Kasumi-1 (cell line): ENCODE data around the gene TCF23.
"Not testable (repeated sequence)": the region's sequence is repeated elsewhere in the genome, so short reads cannot be mapped to it uniquely, and the experiment has no call there.

Source experiments
- DNase-seq, 2 experiments: peaks; one replicate each; lab custom pipeline; 2025; lab: John Stamatoyannopoulos, UW

TCF23 gene

GRCh38 chr2:27154488-27154887, 5.7 kb downstream of the TCF23 start:
- no peak for DNase-seq

DNA sequence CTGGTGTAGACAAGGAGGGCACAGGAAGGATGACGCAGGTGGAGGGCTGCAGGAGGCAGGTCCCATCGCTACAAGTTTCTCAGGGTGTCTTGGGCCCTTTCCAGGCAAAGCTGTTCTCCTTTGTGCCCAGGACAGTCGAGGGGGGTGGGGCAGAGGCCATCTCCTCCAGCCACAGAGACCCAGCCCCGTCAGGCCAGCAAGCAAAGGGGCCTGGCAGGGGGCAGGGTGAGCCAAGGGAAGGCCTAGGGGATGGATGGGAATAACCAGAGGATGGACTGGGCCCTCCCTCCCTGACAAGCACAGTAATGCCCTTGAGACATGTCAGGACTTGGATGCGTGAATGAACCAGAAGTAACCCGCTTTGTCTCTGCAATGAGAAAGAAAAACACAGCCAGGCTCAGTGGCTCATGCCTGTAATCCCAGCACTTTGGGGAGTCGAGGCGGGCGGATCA, 6.3 kb downstream of the TCF23 start:
- no peak for DNase-seq

DNA sequence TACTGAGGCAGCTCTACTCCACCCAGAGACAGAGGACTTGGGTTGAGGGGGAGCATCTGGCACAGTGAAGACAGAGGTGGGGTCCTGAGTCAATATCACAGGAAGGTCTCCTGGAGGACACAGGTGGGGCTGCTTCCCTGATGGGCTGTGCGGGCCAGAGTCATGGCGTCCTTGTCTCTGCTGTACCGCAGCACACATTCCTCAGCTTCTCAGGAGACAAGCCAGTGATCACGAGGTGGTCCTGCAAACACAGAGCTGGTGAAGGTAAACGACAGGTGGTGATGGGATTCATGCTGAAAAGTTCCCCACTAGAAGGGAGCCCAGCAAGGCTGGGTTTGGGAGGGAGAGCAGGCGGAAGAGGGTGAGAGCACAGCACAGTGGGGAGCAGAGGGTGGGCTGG, 9.7 kb downstream of the TCF23 start:
- DNase-seq: no peak

DNA sequence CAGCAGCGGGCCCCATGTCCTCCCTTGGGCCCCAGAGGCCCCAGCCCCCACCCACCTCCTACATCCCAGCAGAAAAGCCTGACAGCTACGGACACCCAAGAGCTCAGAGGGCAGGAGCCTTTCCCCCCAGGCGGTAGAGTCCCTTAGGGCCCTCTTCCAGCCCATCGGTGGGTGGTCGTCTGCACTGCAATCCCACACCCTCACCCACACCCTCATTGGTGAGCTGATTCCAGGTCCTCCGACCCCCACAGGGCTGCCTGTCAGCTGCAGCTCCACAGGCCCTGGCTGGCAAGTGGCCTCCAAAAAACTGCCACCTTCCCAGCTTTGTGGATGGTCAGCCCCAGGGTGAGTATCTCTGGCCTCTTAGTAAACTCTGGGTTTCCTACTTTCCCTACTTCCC, 10.5 kb downstream of the TCF23 start:
- DNase-seq: no peak

GRCh38 chr2:27160191-27160590, 11.4 kb downstream of the TCF23 start:
- DNase-seq: no peak

DNA sequence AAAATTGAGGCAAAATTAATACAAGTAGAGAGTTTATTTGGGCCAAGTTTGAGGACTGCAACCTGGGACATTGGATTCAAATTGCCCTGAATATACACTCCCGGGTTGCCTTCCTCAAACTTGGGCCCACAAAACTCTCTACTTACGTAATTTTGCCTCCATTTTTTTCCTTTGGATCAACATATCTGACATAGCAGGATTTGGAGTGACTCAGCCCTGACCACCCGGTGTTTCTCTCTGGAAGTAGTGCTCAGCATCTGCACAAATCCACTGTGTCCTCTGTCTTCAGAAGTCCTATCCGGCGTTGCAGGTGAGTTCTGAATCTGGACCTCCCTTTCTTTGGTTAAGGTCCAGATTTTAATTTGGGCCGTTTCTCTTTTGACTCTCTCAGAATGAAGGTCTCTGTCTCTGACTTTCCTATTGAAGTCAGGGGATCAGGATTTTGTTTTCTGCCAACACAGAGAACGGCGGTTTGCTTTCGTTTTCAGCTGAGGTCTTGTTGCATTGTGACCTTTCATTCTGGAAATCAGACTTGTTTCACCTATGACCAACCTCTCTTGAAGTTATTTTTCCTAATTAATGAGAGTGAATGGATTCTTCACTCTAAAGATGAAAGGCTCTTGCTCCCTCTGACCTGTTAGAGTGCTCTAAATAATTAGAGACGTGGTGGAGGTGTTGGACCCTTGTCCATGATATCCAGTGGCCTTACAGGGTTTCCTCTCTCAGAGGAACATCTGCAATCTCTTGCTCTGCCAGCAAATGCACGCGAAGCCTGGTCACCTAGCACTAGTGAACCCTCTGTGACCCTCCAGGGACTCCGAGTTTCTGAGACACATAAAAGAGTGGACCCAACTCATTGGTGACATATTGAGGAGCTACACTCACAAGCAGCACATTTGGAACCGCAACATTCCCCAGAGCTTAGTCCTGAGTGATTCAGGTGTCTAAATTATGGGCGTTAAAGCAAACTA, 13.6 kb downstream of the TCF23 start:
- no peak for DNase-seq

GRCh38 chr2:27164960-27165763, 16.4 kb downstream of the TCF23 start:
- DNase-seq: no peak

- no peak for DNase-seq
These were observed 22.0 kb downstream of the TCF23 start for GRCh38 chr2:27170581-27171337.

DNA sequence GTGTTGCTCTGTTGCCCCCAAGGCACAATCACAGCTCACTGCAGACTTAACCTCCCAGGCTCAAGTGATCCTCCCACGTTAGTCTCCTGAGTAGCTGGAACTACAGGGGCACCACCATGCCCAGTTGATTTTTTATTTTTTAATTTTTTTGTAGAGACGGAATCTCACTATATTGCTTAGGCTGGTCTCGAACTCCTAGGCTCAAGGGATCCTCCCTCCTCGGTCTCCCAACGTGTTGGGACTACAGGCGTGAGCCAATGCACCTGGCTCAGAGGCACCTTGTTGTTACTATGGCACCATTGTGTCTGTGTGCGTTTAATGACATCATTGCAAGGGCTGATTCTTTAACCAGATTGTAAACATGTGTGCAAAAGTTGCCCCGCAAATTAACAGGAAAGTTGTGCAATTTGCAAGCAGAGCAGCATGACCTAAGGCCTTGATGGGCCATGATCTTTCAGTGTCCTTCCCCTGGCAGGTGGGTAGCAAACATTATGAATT, 22.6 kb downstream of the TCF23 start:
- no peak for DNase-seq

- DNase-seq: no peak
These were observed 25.8 kb downstream of the TCF23 start for GRCh38 chr2:27174638-27175037.

DNA sequence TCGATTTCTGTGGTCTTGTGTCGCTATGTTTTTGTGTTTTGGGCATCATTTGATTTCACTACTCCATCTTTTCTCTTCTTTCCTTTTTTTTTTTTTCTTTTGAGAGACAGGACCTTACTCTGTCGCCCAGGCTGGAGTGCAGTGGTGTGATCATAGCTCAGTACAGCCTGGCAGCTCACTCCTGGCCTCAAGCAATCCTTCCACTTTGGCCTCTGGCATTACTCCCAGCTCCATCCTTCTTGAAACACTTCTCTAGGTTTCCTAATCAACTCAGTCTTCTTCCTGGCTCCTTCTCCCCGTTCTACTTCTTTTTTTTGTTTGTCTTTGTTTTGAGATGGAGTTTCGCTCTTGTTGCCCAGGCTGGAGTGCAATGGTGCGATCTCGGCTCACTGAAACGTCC, 26.5 kb downstream of the TCF23 start:
- no peak for DNase-seq

DNA sequence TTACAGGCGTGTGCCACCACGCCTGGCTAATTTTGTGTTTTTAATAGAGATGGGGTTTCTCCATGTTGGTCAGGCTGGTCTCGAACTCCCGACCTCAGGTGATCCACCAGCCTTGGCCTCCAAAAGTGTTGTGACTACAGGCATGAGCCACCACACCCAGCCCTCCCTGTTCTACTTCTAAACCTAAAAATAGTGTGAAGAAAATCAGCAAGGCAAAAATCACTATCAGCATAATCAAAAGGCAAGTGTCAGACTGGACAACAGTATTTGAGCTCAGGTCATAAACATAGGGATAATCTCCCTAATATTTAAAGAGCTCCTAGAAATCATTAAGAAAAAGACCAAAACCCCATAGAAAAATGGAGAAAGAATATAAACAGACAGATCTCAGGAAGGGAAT, 27.0 kb downstream of the TCF23 start:
- DNase-seq: not testable (repeated sequence)

DNA sequence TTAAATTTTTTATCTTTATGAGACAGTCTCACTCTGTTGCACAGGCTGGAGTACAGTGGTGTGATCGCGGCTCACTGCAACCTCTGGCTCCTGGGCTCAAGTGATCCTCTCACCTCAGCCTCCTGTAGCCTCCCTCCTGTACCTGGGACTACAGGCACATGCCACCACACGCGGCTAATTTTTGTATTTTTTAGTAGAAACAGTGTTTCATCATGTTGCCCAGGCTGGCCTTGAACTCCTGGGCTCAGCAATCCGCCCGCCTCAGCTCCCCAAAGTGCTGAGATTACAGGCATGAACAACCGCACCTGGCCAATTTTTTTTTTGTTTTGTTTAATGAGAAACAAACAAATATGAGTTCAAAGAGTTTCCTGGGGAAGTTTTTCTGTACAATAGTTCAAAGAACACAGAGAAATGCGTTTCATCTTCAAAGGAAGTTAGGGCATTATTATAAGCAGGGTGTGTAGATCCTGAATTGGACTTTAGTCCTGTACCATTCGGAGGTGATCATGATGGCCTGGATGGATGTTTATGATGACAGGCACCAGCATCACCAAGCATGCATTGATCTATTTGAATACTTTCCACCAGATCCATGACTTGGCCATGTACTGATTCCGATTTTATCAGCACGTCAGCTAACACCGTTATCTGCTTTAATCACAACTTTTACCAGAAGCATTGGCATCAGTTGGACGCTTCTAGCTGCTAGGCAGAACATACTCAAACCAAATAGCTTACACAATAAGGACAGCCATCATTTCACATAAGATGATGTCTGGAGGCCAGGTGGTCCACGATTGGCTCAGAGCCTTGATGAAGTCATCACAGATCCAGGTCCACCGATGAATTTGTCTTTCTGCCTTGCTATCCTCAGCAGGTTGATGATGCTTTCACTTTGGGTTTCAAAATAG, 28.9 kb downstream of the TCF23 start:
- no peak for DNase-seq

- DNase-seq: no peak
These were observed 29.7 kb downstream of the TCF23 start for GRCh38 chr2:27178469-27178868.

GRCh38 chr2:27179344-27180000, 30.7 kb downstream of the TCF23 start:
- no peak for DNase-seq

GRCh38 chr2:27182346-27182745, 33.5 kb downstream of the TCF23 start:
- no peak for DNase-seq

GRCh38 chr2:27184115-27184514, 35.3 kb downstream of the TCF23 start:
- no peak for DNase-seq

DNA sequence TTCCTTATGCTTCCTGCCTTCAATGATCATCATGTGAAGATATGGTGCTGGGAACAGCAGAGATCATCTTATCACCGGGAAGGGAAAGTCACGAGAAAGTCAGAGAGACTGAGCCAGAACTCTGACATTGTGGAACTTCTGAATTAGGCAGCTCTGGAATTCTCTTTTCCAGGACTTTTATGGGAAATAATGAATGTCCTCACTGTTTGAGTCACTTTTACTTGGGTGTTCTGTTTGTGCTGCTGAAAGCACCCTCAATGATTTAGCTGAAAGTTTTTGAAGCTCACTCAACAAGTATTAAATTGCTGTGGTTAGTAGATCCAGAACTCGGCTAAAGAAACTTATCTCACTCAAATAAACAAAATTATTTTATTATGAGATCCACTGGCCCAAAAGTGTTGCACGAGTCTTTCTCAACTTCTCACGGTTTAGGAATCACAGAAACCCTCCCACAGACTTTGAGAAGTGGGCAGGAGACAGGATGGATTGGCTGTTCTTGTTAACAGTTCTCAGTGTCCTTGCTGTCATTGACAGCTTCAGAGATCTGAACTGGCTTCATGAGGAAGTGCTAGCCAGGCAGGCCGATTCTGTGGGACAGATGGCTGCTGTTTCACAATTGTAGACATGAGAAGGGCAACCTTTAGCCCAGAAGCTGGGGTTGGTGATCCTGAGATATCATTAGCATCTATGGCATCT, 36.7 kb downstream of the TCF23 start:
- DNase-seq: peak; percentile 60 to 62

DNA sequence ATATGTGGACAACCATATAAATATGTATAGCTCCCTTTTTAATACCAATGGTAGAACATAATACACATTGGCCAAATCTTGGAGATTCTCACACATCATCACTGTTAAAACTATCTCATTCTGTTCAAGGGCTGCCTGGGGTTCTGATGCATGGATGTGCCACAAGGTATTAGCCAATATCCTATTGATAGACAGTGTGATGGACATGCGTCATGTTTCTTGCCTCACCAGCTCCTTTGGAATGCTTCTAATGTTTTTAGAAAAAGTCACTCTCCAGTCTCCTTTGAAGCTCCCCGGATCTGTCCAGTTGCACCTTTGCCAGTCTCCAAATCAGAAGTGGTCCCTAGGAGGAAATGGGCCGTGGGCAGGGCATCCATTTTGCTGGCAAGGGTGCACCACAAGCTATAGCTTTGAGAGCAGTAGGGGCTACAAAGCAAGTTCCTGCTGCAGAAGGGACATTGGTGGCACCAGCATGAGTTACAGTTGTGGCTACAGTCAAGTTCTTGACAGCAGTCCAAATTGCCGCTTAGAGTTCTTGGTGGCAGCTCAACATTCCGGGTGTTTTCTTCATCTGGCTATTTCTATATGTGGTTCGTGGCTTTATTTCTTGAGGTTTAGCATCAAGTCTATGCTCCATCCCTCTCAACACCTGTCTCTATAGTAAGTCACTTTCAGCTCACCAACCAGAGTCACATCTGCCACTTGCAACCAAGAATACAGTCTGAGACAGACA, 38.0 kb downstream of the TCF23 start:
- DNase-seq: no peak
